Stimulated activated naive CD4-positive, alpha-beta T cell treated with Interleukin-2 at 50 U/mL for 16 hours (primary cell): ENCODE data around the gene CDCA5.
A peak's percentile ranks its signal among the peaks of the same experiment; 100 is the strongest.
"Not testable (repeated sequence)": the region's sequence is repeated elsewhere in the genome, so short reads cannot be mapped to it uniquely, and the experiment has no call there.

Source experiments
- DNase-seq: peaks from one replicate; lab custom pipeline; 2025; lab: John Stamatoyannopoulos, UW

Gene CDCA5

DNA sequence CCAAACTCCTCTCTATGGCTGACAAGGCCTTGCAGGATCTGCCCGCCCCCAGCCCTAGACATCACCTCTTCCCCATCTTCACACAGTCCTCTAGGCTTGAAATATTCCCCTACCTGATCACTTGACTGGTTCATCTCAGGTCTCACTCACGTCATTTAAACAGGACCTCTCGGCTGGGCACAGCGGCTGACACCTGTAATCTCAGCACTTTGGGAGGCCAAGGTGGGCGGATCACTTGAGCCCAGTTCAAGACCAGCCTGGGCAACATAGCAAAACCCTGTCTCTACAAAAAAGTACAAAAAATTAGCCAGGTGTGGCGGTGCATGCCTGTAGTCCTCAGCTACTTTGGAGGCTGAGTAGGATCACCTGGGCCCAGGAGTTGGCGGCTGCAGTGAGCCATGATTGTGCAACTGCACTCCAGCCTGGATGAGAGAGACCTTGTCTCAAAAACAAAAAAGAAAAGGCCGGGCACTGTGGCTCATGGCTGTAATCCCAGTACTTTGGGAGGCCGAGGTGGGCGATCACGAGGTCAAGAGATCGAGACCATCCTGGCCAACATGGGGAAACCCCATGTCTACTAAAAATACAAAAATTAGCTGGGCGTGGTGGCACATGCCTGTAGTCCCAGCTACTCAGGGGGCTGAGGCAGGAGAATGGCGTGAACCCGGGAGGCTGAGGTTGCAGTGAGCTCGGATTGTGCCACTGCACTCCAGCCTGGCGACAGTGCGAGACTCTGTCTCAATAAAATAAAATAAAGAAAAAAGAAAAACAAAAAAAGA, 35.2 kb upstream of the CDCA5 start:
- not testable (repeated sequence) for DNase-seq

DNA sequence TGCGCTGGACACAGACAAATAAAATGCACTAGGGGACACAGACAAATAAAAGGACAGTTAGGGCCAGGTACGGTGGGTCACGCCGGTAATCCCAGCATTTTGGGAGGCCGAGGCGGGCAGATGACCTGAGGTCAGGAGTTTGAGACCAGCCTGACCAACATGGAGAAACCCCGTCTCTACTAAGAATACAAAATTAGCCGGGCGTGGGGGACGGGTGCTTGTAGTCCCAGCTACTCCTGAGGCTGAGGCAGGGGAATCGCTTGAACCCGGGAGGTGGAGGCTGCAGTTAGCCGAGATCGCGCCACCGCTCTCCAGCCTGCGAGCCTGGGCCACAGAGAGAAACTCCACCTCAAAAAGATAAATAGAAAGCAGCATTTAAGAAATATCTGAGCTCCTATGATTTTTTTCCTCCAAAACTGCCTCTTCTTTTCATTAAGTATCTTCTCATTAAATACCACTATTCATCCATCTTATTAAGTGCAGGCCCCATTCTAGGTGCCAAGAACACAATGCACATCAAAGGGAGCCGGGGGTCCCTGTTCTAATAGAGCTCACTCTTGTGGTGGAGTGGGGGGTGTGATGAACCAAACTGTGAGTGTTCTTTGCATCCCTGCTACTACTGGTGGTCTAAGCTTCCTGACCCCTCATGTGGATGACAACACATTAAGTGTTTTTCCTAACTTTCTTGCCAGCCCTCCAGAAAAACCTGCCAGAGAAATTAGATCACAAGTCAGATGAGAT, 34.4 kb upstream of the CDCA5 start:
- DNase-seq: no peak

DNA sequence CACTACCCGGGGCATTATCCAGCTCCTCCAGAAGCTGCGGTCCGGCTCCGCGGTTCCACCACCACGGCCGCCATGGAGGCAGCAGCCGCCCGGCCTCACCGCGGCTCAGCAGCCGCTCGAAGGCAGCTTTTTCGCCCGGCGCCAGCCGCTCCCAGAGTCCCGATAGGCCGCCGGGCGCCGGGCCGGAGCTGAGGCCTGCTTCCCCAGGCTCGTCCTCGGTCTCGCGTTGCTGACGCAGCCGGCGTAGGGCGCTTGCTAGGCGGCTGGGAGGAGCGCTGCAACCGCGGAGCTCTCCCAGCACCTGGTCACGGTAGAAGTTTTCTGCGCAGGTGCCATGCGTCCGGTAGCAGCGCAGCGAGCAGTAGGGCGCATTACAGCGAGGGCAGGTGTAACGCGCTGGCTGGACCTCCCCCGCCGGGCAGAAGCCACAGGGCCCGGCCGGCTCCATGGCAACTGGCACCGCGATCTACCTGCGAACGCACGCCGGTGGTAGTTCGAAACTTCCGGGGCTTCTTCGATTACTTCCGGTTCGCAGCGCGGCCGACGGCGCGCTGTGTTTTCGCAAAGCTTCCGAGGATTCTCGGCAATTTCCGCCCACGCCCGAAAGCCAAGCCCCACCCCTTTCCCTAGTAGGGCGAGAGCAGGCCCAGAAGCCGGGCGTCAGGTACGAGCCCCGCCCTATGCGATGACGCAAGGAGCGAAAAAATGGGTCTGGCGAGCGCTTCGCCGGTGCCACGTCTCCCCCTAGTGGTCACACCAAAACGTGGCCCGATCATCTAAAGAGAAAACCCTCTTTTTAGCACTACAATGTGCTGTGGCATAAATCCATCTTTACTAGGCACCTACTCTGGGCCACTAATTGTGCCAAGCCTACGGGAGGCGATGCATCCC, 33.6 kb upstream of the CDCA5 start, which contains the start of gene ZNHIT2:
ZNHIT2 (minus strand) TSS at position 496 of the 891 bp plus-strand sequence; CDS start at position 448, 48 bp downstream.
- peak; percentile 100 for DNase-seq

DNA sequence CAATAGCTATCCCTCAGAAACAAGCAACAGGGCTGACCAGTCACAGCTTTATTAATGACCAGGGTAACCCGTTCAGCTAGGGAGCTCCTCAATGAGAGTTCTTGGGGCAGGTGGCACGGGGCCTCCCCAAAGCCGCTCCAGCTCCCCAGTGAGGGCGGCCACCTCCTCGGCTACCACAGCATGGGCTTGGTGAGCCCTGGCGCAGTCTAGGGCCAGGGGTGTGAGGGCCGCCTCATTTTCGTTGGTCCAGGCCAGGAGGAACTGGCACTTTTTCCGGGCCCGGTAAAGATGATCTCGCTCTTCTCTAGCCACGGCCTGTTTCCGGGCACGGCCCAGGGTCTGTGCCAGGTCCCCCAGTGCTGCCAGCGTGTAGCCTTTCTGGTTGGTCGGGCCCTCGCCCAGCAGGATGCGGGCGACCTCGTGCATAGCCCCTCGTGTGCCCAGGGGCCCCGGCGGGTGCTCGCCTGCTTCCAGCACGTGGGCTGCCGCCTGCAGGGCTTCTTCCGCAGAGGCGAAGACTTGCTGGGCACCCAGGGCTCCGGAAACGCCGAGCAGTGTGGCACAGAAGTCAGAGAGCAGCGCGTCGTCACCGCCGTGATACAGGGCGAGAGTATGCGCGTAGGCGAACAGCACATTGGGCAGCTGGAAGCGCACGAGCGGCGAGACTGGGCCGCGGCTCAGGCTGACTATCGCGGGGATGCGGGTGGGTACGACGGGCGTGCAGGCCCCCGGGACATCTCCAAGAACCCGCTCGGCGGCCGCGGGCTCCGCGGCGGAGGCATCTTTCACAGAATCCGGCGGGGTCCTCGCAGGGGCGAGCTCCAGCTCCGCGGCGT, 32.7 kb upstream of the CDCA5 start:
- DNase-seq: peak; percentile 72

DNA sequence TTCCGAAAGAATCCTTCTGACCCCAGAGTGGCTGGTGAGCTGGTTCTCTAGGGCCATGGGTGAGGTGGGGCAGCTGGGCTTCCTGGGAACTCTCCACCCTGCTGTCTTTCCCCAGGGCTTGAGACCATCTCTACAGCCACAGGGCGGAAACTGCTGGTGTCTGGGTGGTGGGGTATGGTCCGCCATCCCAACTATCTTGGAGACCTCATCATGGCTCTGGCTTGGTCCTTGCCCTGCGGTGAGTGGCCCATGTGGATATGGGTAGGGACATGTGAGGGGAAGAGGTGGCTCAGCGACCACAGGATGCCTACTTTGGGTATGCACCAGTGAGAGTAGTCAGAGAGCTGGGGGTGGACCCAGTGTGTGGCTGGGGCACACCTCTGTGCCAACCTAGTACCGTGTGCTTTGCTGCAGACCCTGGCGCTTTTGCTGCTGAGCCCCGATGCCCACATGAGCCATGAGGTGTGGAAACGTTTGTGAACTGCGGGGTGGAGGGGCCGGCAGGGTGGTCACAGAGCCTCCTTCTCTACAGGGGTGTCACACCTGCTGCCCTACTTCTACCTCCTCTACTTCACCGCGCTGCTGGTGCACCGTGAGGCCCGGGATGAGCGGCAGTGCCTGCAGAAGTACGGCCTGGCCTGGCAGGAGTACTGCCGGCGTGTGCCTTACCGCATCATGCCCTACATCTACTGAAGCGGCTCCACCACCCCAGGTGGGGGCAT, 31.7 kb upstream of the CDCA5 start:
- no peak for DNase-seq

DNA sequence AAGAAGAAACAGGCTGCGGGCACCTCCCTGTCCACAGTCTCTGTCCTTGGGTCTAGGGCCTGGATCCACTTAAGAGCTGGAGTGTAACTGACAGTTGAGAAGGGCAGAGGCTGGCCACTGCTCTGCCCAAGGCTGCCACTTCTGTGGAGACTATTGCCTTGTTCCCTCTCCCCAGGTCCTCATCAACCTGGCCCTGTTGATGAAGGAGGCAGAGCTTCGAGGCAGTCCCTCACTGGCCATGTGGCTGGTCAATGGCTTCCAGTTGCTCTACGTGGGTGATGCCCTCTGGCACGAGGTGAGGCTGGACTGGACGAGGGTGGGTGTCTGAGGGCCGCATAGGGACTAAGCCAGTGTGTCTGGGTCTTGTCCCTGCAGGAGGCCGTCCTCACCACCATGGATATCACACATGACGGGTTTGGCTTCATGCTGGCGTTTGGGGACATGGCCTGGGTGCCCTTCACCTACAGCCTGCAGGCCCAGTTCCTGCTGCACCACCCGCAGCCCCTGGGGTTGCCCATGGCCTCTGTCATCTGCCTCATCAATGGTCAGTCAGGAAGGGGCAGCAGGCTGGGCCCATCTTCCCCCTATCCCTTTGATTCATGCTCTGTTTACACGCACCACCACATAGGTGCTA, 30.8 kb upstream of the CDCA5 start:
- DNase-seq: no peak

DNA sequence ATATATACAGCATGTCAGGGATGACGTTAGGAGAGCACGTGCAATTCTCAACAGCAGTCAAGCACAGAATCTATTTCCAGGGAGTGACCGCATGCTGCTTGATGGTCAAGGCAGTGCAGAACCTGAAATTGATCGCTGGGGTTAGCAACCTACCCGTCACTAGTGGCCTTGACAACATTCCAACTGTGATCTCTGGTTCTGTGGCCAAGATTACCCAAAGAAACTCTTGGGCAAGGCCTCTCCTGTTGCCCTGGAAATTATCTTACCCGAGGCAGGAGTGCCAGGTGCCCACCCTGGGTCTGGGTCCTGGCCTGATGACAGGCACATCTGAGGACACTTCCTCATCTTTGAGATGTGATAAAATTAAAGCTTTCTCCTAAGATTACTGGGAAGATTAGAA, 30.0 kb upstream of the CDCA5 start:
- DNase-seq: no peak

DNA sequence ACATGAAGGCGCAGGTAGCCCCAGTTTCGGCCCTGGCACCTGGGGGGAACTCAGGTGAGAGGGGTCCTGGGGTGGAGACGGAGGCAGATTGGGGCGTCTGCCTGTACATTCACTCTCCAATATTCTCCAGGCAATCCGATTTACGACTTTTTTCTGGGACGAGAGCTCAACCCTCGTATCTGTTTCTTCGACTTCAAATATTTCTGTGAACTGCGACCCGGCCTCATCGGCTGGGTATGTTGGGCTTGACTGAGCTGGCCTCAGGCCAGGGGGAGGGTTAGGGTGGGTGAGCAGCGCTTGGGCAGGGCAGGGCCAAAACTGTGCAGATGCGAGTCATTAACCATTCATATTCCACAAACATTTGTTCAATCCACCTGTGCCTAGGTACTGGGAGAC, 29.5 kb upstream of the CDCA5 start:
- no peak for DNase-seq

DNA sequence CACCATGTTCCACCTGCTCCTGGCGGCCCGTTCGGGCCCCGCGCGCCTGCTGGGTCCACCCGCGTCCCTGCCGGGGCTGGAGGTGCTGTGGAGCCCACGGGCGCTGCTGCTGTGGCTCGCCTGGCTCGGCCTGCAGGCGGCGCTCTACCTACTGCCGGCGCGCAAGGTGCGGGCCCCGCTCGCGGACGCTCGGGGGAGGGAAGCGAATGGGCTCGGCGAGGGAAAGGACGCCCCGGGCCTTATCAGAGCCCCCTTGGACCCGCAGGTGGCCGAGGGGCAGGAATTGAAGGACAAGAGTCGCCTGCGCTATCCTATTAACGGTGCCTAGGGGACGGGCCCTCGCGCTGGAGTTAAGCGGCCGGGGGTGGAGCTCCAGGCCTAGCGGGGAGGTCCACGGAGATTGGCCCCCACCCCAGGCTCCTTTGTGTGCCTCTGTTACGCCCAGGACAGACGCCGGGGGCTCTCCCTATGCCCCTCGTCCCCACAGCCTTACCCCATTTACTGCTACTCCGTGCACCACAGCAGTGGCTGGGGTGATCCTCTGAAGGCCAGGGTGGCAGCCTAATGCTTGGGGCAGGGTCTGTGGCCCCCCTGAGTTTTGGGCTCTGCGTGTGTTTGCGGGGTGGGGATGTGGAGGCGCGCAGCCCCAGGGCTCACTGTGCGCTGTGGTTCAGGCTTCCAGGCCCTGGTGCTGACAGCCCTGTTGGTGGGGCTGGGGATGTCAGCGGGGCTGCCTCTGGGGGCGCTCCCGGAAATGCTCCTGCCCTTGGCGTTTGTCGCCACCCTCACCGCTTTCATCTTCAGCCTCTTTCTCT, 28.9 kb upstream of the CDCA5 start:
- DNase-seq: peak; percentile 59

DNA sequence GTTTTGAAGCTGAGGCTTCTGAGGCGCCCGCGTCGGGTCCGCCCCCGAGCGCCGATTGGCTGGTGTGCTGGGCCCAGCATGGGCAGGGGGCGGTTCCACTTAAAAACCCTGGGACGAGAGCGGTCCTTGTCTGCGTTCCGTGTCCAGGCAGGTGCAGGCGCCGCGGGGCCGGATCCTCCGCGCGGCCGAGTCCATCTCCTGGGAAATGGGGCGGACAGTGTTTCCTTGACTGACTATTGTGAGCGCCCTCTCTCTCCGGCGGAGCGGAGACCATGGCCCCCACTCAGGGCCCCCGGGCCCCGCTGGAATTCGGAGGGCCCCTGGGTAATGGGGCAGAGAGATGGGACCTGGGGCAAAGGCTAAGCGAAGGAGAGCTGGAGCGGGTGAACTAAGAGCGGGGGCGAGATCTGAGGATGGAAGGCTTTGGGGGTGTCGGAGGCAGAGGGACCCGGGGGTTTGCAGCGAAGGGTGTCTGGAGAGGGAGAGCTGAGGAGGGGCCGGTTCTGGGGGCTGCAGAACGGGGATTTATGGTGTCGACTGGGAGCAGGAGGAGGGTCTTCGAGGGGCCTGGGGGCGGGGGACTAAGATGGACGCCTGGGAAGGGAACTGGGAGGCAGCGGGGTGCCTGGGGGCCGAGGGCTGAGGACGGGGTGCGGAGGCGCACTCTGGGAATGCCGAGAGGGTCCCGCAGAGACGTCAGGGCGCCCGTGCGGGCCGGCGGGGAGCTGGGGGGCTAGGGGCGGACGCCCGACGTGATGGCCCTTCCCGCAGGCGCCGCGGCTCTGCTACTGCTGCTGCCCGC, 28.1 kb upstream of the CDCA5 start, which contains the start of gene TM7SF2:
TM7SF2 (plus strand) TSS at position 129 of the 802 bp plus-strand sequence; CDS start at position 273, 144 bp downstream.
- peak; percentile 94 for DNase-seq

DNA sequence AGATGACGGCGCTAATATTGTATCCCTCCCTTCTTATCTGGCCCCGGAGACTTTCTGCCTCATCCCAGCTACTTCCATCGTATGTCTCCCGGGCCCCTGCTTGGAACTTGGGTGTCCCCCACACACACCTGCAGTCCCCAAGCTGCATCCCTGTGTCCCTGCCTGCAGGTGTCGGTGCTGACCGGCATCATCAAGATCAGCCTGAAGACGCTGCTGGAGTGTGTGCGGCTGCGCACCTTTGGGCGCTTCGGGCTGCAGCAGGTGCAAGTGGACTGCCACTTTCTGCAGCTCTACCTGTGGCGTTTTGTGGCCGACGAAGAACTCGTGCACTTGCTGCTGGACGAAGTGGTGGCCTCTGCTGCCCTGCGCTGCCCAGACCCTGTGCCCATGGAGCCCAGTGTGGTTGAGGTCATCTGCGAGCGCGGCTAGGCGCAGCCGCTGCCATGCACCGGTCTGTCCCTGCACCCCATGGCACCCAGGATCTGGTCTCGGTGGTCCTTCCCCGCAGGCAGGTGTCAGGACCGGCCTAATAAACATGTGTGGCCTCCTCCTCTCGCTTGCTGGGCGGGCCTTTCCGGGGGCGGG, 27.4 kb upstream of the CDCA5 start:
- DNase-seq: no peak

DNA sequence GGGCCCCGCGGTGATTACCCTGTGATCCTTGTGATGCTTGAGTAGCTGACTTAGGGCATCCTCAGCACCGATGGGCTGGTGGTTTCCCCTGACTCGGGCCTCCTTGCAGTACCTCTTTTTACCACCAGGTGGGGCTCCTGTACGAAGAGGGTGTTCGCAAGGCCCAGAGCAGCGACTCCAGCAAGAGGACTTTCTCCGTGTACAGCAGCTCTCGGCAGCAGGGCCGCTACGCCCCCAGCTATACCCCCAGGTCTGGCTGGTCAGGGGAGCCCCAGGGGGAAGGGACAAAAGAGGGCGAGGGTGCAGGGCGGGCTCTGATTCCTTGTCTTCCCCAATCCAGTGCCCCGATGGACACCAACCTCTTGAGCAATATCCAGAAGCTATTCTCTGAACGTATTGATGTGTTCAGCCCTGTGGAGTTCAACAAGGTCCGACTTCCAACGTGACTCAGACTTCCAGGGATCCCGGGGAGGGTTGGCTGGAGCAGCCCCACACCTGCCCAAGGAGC, 26.6 kb upstream of the CDCA5 start:
- peak; percentile 90 for DNase-seq

DNA sequence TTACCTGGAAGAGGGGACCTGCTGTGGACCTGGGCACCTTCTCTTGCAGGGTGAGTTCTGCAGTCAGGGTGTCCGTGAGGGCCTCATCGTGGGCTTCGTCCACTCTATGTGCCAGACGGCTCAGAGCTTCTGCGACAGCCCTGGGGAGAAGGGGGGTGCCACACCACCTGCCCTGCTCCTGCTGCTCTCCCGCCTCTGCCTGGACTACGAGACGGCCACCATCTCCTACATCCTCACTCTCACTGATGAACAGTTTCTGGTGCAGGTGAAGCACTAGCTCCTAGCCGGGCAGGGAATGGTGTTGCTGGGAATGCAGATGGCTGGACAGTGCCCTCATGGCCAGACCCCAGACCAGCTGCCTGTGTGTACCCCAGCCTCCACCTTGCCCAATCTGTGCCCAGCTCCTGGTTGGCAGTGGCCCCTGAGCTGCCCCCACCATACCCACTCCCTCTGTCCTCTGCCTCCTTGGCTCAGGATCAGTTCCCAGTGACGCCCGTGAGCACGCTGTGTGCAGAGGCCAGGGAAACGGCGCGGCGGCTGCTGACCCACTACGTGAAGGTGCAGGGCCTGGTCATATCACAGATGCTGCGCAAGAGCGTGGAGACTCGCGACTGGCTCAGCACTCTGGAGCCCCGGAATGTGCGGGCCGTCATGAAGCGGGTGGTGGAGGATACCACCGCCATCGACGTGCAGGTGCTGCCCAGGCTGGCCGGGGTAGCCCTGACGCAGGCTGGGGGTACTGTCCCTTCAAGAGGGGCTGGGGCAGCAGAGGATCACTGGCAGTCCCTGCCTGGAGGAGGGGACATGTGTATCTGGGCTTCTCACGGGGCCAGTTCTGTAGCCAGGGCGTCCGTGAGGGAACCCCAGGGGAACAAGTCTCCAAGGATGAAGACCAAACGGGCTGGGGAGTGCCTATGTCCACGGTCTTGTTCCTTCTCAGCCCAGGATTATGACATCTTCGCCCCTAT, 25.7 kb upstream of the CDCA5 start:
- DNase-seq: no peak

DNA sequence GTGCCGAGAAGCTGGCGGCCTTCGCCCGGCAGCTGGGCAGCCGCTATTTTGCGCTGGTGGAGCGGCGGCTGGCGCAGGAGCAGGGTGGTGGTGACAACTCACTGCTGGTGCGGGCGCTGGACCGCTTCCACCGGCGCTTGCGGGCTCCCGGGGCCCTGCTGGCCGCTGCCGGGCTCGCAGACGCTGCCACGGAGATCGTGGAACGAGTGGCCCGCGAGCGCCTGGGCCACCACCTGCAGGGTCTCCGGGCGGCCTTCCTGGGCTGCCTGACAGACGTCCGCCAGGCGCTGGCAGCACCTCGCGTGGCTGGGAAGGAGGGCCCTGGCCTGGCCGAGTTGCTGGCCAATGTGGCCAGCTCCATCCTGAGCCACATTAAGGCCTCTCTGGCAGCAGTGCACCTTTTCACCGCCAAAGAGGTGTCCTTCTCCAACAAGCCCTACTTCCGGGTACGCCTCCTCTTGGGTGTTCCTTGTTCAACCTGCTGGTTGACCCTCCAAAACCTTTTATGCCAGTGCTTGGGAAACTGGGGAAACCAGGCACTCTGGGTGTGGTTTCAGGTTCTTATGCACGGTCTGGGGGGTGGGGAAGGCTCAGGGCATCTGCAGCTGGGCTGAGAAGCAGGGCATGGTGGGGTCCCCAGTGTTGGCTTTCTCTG, 24.8 kb upstream of the CDCA5 start:
- no peak for DNase-seq

DNA sequence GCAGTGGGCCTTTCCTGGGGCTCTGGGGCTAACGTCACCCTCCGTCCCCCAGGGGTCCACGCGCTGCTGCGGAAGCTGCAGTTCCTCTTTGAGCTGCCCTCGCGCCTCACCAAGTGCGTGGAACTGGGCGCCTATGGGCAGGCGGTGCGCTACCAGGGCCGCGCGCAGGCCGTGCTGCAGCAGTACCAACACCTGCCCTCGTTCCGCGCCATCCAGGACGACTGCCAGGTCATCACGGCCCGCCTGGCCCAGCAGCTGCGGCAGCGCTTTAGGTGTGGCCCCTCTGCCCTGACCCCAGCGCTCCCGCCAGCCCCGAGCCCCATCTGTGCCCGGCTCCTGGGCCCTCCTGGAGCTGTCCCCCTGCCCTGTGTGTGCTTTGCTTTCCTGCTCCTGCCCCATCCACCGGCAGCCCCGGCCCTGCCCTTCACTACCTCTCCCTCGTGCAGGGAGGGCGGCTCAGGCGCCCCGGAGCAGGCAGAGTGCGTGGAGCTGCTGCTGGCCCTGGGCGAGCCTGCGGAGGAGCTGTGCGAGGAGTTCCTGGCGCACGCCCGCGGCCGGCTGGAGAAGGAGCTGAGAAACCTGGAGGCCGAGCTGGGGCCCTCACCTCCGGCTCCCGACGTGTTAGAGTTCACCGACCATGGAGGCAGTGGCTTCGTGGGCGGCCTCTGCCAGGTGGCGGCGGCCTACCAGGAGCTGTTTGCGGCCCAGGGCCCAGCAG, 24.1 kb upstream of the CDCA5 start:
- DNase-seq: no peak
